ENCODE measurements around the gene ITGB3. TPM values are rescaled to one million over a fixed set of nuclear protein-coding genes. Genes with fewer than 3 reads are reported as not detected.

ITGB3 gene
- total and polyA plus RNA-seq, 2 experiments from 2014 or later = 3.5 to 7.2 TPM

DNA sequence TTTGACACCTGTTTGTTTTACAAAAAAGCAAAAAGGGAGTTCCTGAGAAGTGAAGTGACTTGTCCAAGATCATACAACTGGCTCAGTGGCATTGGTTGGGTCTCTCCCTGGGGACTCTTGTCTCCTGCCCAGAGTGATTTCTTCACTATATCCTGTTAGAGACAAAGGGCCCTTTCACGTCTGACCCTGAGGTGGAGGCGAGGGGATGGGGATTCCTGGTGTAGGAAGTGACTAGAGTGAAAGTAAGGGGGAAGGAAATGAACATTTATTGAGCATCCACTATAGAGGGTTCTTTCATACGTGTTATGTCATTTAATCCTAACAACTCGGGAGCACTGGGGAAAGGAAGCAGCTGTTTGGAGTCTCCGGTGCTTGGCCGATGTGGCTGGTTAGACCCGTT lies 9.0 kb downstream of the ITGB3 start:
- in situ Hi-C loops (cut with MboI) = no loop called here
- Histone ChIP-seq H3K4me3 (no peak overlapping the region), H3K4me2 (ENCODE audit: unreplicated experiment) (no peak overlapping the region)

DNA sequence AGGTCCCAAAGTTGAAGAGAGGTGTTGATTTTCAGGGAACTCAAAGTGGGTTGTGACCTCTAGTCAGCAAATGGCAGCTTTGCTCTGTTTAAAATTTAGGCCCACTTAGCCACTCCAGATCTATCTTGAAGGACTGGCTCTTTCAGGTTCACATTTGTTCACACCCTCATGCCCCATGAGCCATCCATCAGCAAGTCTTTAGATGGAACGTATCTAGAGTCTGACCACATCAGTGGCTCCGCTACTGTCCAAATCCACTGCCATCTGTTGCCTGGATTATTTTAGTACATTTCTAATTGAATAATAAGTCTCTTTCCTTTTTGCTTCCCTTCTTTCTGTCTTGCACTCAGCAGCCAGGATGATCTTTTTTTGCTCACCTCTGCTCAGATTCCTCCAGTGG lies 10.5 kb downstream of the ITGB3 start:
- H3K27ac ChIP-seq = no peak overlapping the region
- H3K79me2 ChIP-seq (ENCODE audit: insufficient read depth) = peaks cover 5% of the 10 kb centered on the region; the same call in 1 of the 2 replicates
- peaks cover 36% of the 10 kb centered on the region for H3K4me1 ChIP-seq (ENCODE audit: insufficient read depth)
- H4K20me1 ChIP-seq (ENCODE audit: insufficient read depth) = no peaks in the 10 kb centered on the region
- no peaks in the 10 kb centered on the region for H3K9me2 ChIP-seq (ENCODE audit: insufficient read depth)
- TF ChIP-seq EZH2 (IDR thresholded peaks at IDR 0.05; ENCODE audit: insufficient read depth, poor library complexity, severe bottlenecking) (no peak), EZH2phosphoT487 (IDR thresholded peaks at IDR 0.05; ENCODE audit: insufficient read depth, low read depth) (no peak)
- in situ Hi-C loops (cut with MboI) = no loop called here
- H2AFZ ChIP-seq = no peak overlapping the region
- H3K36me3 ChIP-seq (ENCODE audit: low read depth) = no peaks in the 10 kb centered on the region
- H3K9me3 ChIP-seq (ENCODE audit: low read depth) = no peaks in the 10 kb centered on the region
- WGBS, 2 experiments (ENCODE audit: low coverage in 1 of 2, low lambda C conversion rate in 2 of 2, missing lambda C conversion rate in 2 of 2) = 88 to 100% methylated on average over 2 of the region's 2 CpGs
- H3K9ac ChIP-seq = no peak overlapping the region
- peaks cover 40% of the 10 kb centered on the region for H3F3A ChIP-seq (ENCODE audit: insufficient read depth)
- H3K27me3 ChIP-seq (replicated peaks; ENCODE audit: insufficient read depth) = no peaks in the 10 kb centered on the region
- no peak overlapping the region for H3K4me3 ChIP-seq
- no peak overlapping the region for H3K4me2 ChIP-seq (ENCODE audit: unreplicated experiment)
- DNase-seq = no peak

More for the DNA sequence above, 9.0 kb downstream of the ITGB3 start:
- Histone ChIP-seq H3K9ac (no peak overlapping the region), H4K20me1 (ENCODE audit: insufficient read depth) (no peaks in the 10 kb centered on the region), H2AFZ (no peak overlapping the region), H3K9me3 (ENCODE audit: low read depth) (no peaks in the 10 kb centered on the region), H3K79me2 (ENCODE audit: insufficient read depth) (peaks cover 10% of the 10 kb centered on the region), H3K9me2 (ENCODE audit: insufficient read depth) (no peaks in the 10 kb centered on the region), H3F3A (ENCODE audit: insufficient read depth) (peaks cover 30% of the 10 kb centered on the region), H3K27me3 (replicated peaks; ENCODE audit: insufficient read depth) (no peaks in the 10 kb centered on the region), H3K4me1 (ENCODE audit: insufficient read depth) (peaks cover 37% of the 10 kb centered on the region), H3K36me3 (ENCODE audit: low read depth) (no peaks in the 10 kb centered on the region), H3K27ac (no peak overlapping the region)
- TF ChIP-seq EZH2 (IDR thresholded peaks at IDR 0.05; ENCODE audit: insufficient read depth, poor library complexity, severe bottlenecking) (no peak), EZH2phosphoT487 (IDR thresholded peaks at IDR 0.05; ENCODE audit: insufficient read depth, low read depth) (no peak)
- WGBS, 2 experiments (ENCODE audit: low coverage in 1 of 2, low lambda C conversion rate in 2 of 2, missing lambda C conversion rate in 2 of 2) = 98% methylated on average over 7 of the region's 7 CpGs
- no peak for DNase-seq

DNA sequence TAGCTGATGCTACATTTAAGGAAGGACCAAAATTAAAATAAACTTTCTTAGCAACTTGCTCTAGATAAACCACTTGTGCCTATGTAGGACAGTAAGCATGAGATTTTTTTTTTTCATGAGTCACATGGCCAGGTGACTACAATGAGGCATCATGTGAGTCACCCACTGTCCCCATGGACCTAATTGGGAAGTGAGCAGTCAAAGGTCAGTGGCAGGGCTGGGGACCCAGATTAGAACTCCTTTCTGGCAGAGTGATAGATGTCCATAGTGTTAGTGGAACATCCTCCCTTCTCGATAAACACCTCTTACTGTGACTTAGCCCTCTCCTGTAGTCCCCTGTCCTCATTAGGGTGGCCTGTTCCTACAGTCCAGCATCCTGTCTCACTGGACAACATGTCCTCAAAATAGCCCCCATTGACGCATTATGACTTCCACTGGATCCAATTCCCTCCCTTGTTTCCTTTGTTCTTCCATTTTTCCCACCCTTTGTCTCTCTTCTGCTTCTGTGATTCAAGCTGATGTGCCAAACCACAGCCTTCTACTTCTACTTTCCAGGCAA lies 12.4 kb downstream of the ITGB3 start:
- peaks cover 5% of the 10 kb centered on the region; the same call in 1 of the 2 replicates for H3K79me2 ChIP-seq (ENCODE audit: insufficient read depth)
- no peak overlapping the region for H2AFZ ChIP-seq
- TF ChIP-seq EZH2phosphoT487 (IDR thresholded peaks at IDR 0.05; ENCODE audit: insufficient read depth, low read depth) (no peak), EZH2 (IDR thresholded peaks at IDR 0.05; ENCODE audit: insufficient read depth, poor library complexity, severe bottlenecking) (no peak)
- H3K9me2 ChIP-seq (ENCODE audit: insufficient read depth) = no peaks in the 10 kb centered on the region
- H3K27me3 ChIP-seq (replicated peaks; ENCODE audit: insufficient read depth) = no peaks in the 10 kb centered on the region
- H3K4me3 ChIP-seq = no peak overlapping the region
- H3K9ac ChIP-seq = peak overlapping the region; percentile 63; the same call in 1 of the 2 replicates
- peaks cover 40% of the 10 kb centered on the region for H3F3A ChIP-seq (ENCODE audit: insufficient read depth)
- no peaks in the 10 kb centered on the region for H3K9me3 ChIP-seq (ENCODE audit: low read depth)
- H4K20me1 ChIP-seq (ENCODE audit: insufficient read depth) = no peaks in the 10 kb centered on the region
- DNase-seq = peak; percentile 80
- WGBS, 2 experiments (ENCODE audit: low coverage in 1 of 2, low lambda C conversion rate in 2 of 2, missing lambda C conversion rate in 2 of 2) = 55 to 61% methylated on average over 2 of the region's 2 CpGs
- no peaks in the 10 kb centered on the region for H3K36me3 ChIP-seq (ENCODE audit: low read depth)
- in situ Hi-C loops (cut with MboI) = no loop called here
- H3K4me2 ChIP-seq (ENCODE audit: unreplicated experiment) = peak overlapping the region; percentile 23
- peak overlapping the region; percentile 82 for H3K27ac ChIP-seq
- H3K4me1 ChIP-seq (ENCODE audit: insufficient read depth) = peaks cover 36% of the 10 kb centered on the region

DNA sequence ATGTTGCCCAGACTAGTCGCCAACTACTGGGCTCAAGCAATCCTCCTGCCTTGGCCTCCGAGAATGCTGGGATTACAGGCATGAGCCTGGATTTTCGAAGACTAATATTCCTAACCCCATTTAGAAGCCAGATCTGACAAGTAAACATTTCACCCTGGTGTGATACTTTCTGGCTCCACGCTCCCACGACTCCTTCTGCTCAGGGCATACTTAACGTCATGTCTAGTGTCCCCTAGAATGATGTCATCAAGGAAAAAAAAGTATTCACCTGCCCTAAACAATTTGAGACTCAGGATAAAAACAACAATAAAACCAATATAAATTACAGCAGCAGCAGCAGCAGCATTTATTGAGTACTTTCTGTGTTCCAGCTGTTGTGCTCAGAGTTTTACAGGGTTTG lies 13.2 kb downstream of the ITGB3 start:
- Histone ChIP-seq H4K20me1 (ENCODE audit: insufficient read depth) (no peaks in the 10 kb centered on the region), H3K4me3 (0 out of 2 replicates have a peak overlapping the region, but pooled peaks have one; percentile 6), H3K27me3 (replicated peaks; ENCODE audit: insufficient read depth) (no peaks in the 10 kb centered on the region), H3K4me1 (ENCODE audit: insufficient read depth) (peaks cover 36% of the 10 kb centered on the region), H3K9me3 (ENCODE audit: low read depth) (no peaks in the 10 kb centered on the region), H3F3A (ENCODE audit: insufficient read depth) (peaks cover 40% of the 10 kb centered on the region), H3K9me2 (ENCODE audit: insufficient read depth) (no peaks in the 10 kb centered on the region), H3K36me3 (ENCODE audit: low read depth) (no peaks in the 10 kb centered on the region), H3K79me2 (ENCODE audit: insufficient read depth) (peaks cover 5% of the 10 kb centered on the region; the same call in 1 of the 2 replicates), H3K4me2 (ENCODE audit: unreplicated experiment) (peak overlapping the region; percentile 42), H3K27ac (peak overlapping the region; percentile 82), H2AFZ (no peak overlapping the region), H3K9ac (peak overlapping the region; percentile 63)
- TF ChIP-seq EZH2phosphoT487 (IDR thresholded peaks at IDR 0.05; ENCODE audit: insufficient read depth, low read depth) = no peak
- TF ChIP-seq EZH2 (IDR thresholded peaks at IDR 0.05; ENCODE audit: insufficient read depth, poor library complexity, severe bottlenecking) = no peak
- DNase-seq = peak; percentile 36
- WGBS, 2 experiments (ENCODE audit: low coverage in 1 of 2, low lambda C conversion rate in 2 of 2, missing lambda C conversion rate in 2 of 2) = 47 to 48% methylated on average over 6 of the region's 6 CpGs
- in situ Hi-C loops (cut with MboI) = no loop called here

Data from GM23248 (cell line).